GM18907 (cell line): ENCODE measurements around the gene TRIM56.
"Not testable (repeated sequence)": the region's sequence is repeated elsewhere in the genome, so short reads cannot be mapped to it uniquely, and the experiment has no call there.

Experiments used
- ATAC-seq: cut with Tn5 transposase; IDR thresholded peaks from one replicate; pipeline ENCODE4 v1.9.1; 2021; ENCODE audit warnings: mild to moderate bottlenecking, moderate library complexity; ENCODE audit not compliant: unreplicated experiment

TRIM56 gene

DNA sequence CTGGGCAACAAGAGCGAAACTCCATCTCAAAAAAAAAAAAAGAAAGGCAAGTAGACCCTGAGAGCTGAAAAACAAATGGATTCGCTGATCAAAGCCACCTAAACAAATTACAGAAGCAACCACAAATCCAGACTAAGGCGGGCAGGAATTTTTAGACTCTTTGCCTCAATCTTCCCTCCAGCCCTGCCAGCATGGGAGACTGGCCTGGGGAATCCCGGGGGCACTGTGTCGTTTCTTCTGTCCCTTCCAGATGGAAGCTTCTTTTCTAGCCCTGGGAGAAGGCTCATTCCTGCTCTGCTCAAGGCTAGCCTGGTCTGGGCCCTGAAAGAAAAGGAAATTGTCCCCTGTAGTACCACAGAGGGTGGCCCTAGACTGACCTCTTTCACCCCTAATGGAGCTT, 26.0 kb downstream of the TRIM56 start:
- ATAC-seq = no peak

GRCh38 chr7:101112233-101112632, 27.0 kb downstream of the TRIM56 start:
- ATAC-seq = no peak

GRCh38 chr7:101113140-101113539, 27.9 kb downstream of the TRIM56 start:
- ATAC-seq = not testable (repeated sequence)

GRCh38 chr7:101113836-101114235, 28.6 kb downstream of the TRIM56 start:
- ATAC-seq = no peak

DNA sequence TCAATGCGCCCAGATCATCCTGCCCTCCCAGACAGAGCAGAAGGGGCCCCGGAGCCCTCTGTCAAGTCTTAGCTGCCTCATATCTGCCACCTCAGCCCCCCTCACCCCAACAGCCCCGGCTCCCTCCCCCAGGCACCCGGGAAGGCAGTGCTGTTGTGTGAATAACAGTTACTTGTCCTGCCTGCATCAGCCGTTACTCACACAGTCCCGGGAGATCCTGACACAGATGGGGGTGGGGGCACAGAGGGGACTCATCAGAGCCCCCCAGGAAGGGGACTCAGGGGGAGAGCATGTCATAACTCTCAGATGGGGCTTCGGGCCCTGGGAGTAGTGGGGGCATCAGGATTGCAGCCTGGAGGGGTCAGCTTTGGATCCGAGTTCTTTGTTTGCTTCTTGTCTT, 29.2 kb downstream of the TRIM56 start:
- no peak for ATAC-seq

GRCh38 chr7:101115215-101115614, 29.9 kb downstream of the TRIM56 start:
- ATAC-seq = no peak

DNA sequence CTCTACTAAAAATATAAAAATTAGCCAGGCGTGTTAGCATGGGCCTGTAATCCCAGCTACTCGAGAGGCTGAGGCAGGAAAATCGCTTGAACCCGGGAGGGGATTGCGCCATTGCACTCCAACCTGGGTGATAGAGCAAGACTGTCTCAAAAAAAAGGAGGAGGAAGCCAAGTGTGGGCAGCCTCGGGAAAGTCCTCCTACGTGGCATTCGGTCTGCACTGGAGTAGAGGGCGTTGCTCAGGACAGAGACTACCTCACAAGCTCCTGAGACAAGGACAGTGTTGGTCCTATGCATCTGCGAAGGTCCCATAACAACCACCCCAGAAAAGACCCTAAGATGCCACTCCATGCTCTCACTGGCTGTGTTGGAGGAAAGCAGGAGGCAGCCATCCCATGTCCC, 31.6 kb downstream of the TRIM56 start:
- no peak for ATAC-seq

GRCh38 chr7:101118856-101119255, 33.6 kb downstream of the TRIM56 start:
- ATAC-seq = no peak

- ATAC-seq = no peak
Measured at GRCh38 chr7:101119876-101120275, 34.6 kb downstream of the TRIM56 start.

DNA sequence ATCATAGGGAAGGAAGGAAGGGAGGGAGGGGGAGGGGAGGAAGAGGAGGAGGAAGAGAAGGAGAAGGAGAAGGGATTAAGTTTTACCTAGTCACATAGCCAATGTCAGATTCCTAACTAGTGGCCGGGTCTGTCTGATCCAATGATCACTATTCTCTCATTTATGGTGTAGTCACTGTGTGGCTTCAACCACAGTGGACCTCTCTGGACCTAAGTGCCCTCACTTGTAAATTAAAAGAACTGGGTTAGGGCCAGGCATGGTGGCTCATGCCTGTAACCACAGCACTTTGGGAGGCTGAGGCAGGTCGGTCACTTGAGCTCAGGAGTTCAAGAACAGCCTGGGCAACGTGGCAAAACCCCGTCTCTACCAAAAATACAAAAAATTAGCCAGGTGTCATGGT, 35.0 kb downstream of the TRIM56 start:
- ATAC-seq = no peak

DNA sequence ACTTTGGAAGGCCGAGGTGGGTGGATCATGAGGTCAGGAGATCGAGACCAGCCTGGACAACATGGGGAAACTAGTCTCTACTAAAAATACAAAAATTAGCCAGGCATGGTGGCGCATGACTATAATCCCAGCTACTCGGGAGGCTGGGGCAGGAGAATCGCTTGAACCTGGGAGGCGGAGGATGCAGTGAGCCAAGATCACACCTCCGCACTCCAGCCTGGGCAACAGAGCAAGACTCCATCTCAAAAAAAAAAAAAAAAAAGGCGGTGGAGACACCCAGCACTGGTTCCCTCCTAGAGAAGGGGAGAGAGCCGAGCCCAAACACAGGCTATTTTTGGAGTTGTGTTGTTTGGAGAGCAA, 36.3 kb downstream of the TRIM56 start:
- not testable (repeated sequence) for ATAC-seq

DNA sequence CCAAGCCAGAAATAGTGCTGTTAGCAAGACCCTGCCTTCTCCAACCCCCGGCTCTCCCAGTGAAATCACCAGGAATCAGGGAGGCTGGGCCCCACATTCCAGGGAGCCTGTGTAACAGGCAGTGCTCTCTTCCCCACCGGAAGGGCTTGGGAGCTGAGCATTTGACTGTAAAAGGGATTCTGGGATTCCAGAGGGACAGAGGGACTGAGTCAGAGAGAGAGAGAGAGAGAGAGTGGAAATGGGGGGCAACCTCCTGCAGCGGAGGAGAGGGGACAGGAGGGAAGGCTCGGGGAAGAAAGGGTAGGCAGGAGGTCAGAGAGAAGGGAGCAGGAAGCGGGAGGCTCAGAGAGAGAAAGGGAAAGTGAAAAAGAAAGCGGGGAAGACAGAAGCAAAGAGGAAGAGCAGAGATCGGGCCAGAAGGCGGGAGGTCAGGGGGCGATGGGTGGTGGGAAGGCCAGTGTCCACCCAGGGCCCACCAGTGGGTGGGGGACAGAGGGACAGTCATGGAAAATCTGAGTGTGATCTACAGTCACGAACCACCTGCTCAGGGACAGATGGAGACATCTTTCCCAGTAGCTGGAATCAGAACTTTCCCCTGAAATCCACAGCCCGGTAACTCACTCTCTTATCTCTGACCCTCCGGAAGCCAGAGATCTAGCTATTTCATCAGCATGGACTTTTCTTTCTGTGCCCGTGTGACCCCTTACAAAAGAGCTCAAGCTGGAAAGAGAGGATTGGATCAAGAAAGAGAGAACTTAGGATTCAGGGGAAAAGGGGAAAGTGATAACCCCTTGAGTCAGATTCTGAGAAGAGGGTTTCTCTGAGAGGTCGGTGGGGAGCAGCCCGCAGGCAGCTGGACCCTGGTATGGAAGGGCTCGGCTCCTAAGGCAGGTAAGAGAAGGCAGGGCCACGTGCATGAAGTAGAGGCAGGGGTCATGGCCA, 37.0 kb downstream of the TRIM56 start:
- no peak for ATAC-seq

DNA sequence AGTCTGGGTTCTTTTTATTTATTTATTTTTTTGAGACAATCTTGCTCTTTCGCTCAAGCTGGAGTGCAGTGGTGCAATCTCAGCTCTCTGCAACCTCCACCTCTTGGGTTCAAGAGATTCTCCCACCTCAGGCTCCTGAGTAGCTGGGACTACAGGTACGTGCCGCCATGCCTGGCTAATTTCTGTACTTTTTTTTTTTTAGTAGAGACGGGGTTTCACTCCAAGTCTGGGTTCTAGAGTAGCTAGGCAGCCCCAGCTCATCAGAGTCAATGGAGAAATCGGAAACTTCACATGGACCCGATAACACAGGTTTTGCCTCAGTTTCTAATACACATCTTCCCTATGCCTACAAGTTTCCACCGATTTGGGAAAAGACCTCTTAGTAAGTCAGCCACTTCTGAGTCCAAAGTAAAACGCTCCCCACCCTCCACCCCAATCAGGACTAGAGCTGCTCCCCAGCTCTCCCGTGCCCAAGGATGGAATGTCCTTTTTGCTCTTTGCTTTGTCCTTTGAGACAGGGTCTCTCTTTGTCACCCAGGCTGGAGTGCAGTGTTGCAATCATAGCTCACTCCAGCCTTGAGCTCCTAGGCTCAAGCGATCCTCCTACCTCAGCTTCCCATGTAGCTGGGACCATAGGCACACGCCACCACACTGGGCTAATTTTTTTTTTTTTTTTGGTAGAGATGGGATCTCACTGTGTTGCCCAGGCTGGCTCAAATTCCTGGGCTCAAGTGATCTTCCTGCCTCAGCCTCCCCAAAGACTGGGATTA, 37.8 kb downstream of the TRIM56 start:
- ATAC-seq = no peak

DNA sequence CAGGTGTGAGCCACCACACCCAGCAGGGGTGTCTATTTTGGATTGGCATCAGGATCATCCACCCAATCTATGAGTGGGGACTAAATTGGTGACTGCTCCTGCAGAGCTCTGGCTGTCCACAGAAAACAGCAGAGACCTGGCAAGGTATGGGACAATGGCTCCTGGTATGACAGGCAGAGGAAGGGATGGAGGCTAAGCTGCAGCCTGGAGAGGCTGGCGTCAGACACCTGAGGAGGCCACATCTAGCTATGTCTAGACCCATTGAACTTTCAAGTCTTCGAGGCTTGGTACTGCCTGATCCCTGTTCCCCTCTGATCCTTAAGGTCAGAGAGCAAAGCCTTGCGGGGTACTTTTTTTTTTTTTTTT, 38.4 kb downstream of the TRIM56 start:
- ATAC-seq = no peak

DNA sequence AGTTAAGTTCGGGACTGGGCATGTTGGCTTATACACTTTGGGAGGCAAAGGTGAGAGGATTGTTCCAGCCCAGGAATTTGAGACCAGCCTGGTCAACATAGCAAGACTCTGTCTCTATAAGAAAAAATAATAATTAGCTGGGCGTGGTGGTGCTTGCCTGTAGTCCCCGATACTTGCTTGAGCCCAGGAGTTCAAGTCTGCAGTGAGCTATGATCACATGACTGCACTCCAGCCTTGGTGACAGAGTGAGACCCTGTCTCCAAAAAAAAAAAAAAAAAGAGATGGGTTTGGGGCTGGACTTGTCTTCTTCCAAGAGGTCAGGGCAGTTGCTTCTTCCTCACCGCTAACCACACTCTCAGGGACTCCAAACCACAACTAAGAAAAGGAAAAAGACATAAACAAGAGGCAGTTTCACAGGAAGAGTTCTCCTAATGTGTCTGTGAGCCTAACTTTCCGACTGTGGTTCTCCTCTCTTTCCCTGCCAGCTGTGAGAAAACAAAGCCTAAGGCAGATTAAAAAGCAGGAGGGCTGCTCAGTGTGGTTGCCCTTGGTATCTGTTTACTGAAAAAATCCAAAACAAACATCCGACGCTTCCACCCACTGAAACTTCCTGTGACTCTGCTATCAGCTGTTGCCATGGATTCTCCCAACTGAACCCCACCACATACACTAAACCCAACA, 39.2 kb downstream of the TRIM56 start:
- no peak for ATAC-seq

GRCh38 chr7:101125989-101126650, 40.8 kb downstream of the TRIM56 start:
- ATAC-seq = peak; percentile 72

GRCh38 chr7:101126651-101127459, 41.6 kb downstream of the TRIM56 start, which contains the start of gene SERPINE1:
TSS of gene SERPINE1 (plus strand) at chr7:101127104. CDS start at chr7:101128394, 1,290 bp downstream.
- ATAC-seq = peak; percentile 60

DNA sequence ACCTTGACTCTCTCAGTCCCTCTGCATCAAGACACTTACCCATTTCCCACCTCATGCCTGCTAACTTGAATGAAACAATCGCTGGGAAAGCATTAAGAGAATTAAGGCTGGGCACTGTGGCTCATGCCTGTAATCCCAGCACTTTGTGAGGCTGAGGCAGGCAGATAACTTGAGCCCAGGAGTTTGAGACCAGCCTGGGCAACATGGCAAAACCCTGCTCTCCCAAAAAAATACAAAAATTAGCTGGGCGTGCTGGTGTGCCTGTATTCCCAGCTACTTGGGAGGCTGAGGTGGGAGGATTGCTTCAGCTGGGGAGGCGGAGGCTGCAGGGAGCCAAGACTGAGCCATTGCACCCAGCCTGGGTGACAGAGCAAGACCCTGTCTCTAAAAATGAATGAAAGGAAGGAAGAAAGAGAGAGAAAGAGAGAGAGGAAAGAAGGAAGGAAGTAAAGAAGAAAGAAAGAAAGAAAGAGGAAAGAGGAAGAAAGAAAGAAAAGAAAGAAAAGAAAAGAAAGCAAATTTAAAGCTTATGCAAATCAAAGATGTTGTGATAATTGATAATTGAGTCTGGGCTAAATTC, 42.3 kb downstream of the TRIM56 start:
- no peak for ATAC-seq

- ATAC-seq = no peak
Measured at GRCh38 chr7:101128040-101128834, 43.0 kb downstream of the TRIM56 start.
